Endothelial cell of umbilical vein (primary cell): ENCODE data around the gene TIMM10B. TPM values are rescaled to one million over a fixed set of nuclear protein-coding genes. Genes with fewer than 3 reads are reported as not detected.

ENCODE experiments used
- BruUV-seq: library from RNA; stranded (reverse); fragments of 400-500 nt; replicated peaks from 2 replicates; lab custom pipeline; 2021; lab: Mats Ljungman, UMichigan
- CTCF ChIA-PET: fragments of 300-600, 350-600 bp; sonication (Branson Sonifier 250); formaldehyde crosslinking; loops from one replicate; lab custom pipeline; 2021; ENCODE audit warnings: antibody characterized with exemption, inconsistent platforms; lab: Charles Lee
- POLR2A ChIA-PET: fragments of 300-600, 350-600 bp; sonication (Branson Sonifier 250); formaldehyde crosslinking; loops from one replicate; lab custom pipeline; 2021; ENCODE audit warnings: antibody characterized with exemption, inconsistent platforms; lab: Charles Lee
- DNase-seq: peaks from one replicate; pipeline ENCODE4 v3.0.0-alpha.2; 2011; ENCODE audit warnings: low read depth, low spot score
- FAIRE-seq: peaks from 2 replicates; lab custom pipeline; 2011; peaks lifted over from hg19 to GRCh38; lab: Jason Lieb, UNC
- H2AFZ ChIP-seq: 2 replicates; pipeline ENCODE4 v1.6.0; 2012; ENCODE audit warnings: low read depth, low read length, control low read depth, inconsistent platforms
- H3K27ac ChIP-seq: 2 replicates; pipeline ENCODE4 v1.5.1; 2011; ENCODE audit warnings: low read depth, mild to moderate bottlenecking, control low read depth, low read length, moderate library complexity; ENCODE audit not compliant: insufficient read depth
- H3K27me3 ChIP-seq, 2 experiments: 2 replicates each; pipeline versions ENCODE4 v1.6.0 to v1.6.1; 2011; ENCODE audit warnings: low read length in 2 of 2, mixed read lengths in 1 of 2; ENCODE audit not compliant: control insufficient read depth in 2 of 2, insufficient read depth in 2 of 2
- H3K36me3 ChIP-seq, 2 experiments: 2 replicates in 1 of 2; 3 replicates in 1 of 2; pipeline ENCODE4 v1.5.1; 2011; ENCODE audit warnings: low read length in 2 of 2, mild to moderate bottlenecking in 1 of 2, moderate library complexity in 1 of 2; ENCODE audit not compliant: control insufficient read depth in 2 of 2, insufficient read depth in 2 of 2; ENCODE audit errors: extremely low read depth in 1 of 2
- H3K4me1 ChIP-seq: 3 replicates; pipeline ENCODE4 v1.5.1; 2011; ENCODE audit warnings: mild to moderate bottlenecking, low read length; ENCODE audit not compliant: control insufficient read depth, insufficient read depth; ENCODE audit errors: extremely low read depth
- H3K4me2 ChIP-seq: 2 replicates; pipeline ENCODE4 v1.6.1; 2011; ENCODE audit warnings: low read length, control low read depth, mixed read lengths; ENCODE audit not compliant: insufficient read depth
- H3K4me3 ChIP-seq, 3 experiments: fragments of 200-600 bp in 1 of 3; sonication (generic), shearing (Covaris generic) in 1 of 3; replicated peaks in 1 of 3; 2 replicates each; pipeline ENCODE4 v1.5.1; 2011 to 2016; ENCODE audit warnings: control low read depth in 3 of 3, low read length in 3 of 3, mild to moderate bottlenecking in 2 of 3, inconsistent platforms in 1 of 3, low read depth in 1 of 3, moderate library complexity in 1 of 3; ENCODE audit not compliant: insufficient read depth in 1 of 3
- H3K79me2 ChIP-seq: 2 replicates; pipeline ENCODE4 v1.6.0; 2012; ENCODE audit warnings: low read length, inconsistent platforms; ENCODE audit not compliant: control insufficient read depth, insufficient read depth
- H3K9ac ChIP-seq: replicated peaks from 2 replicates; pipeline ENCODE3; 2011; ENCODE audit warnings: low read length, control low read depth; ENCODE audit not compliant: insufficient read depth; ENCODE audit errors: extremely low read depth
- H3K9me1 ChIP-seq: replicated peaks from 3 replicates; pipeline ENCODE4 v1.6.0; 2011; ENCODE audit warnings: mild to moderate bottlenecking, low read length; ENCODE audit not compliant: control insufficient read depth, insufficient read depth; ENCODE audit errors: extremely low read depth
- H3K9me3 ChIP-seq: replicated peaks from 2 replicates; pipeline ENCODE4 v1.5.1; 2012; ENCODE audit warnings: low read length, inconsistent platforms; ENCODE audit not compliant: control insufficient read depth, insufficient read depth
- H4K20me1 ChIP-seq: replicated peaks from 2 replicates; pipeline ENCODE3; 2011; ENCODE audit warnings: mild to moderate bottlenecking, low read length; ENCODE audit not compliant: control insufficient read depth, insufficient read depth; ENCODE audit errors: extremely low read depth
- CTCF ChIP-seq, 2 donors: IDR thresholded peaks; 1 replicate in 1 of 2; 2 replicates in 1 of 2; pipeline ENCODE4 v1.5.1; 2011; ENCODE audit warnings: low read length in 2 of 2, mild to moderate bottlenecking in 2 of 2, moderate library complexity in 2 of 2, control low read depth in 1 of 2, inconsistent platforms in 1 of 2, low read depth in 1 of 2; ENCODE audit not compliant: insufficient read depth in 1 of 2; ENCODE audit errors: extremely low read depth in 1 of 2
- EZH2 ChIP-seq: IDR thresholded peaks from 2 replicates; pipeline ENCODE4 v1.6.1; 2012; ENCODE audit warnings: borderline replicate concordance, low read depth, mild to moderate bottlenecking, moderate library complexity, low read length, inconsistent platforms; ENCODE audit not compliant: severe bottlenecking
- FOS ChIP-seq: IDR thresholded peaks from 2 replicates; pipeline ENCODE4 v1.6.1; 2011; ENCODE audit warnings: mild to moderate bottlenecking, low read length, moderate library complexity, borderline replicate concordance; ENCODE audit not compliant: insufficient read depth
- GATA2 ChIP-seq: IDR thresholded peaks from 2 replicates; pipeline ENCODE4 v1.7.0; 2011; ENCODE audit warnings: low read depth, mild to moderate bottlenecking, moderate library complexity, mixed read lengths, low read length; ENCODE audit not compliant: insufficient read length, insufficient read depth
- JUN ChIP-seq: IDR thresholded peaks from 2 replicates; pipeline ENCODE4 v1.6.1; 2011; ENCODE audit warnings: borderline replicate concordance, low read depth; ENCODE audit not compliant: insufficient read length, insufficient read depth
- MYC ChIP-seq: IDR thresholded peaks from one replicate; pipeline ENCODE4 v1.6.1; 2011; ENCODE audit warnings: mild to moderate bottlenecking, low read depth, low read length
- POLR2A ChIP-seq: IDR thresholded peaks from 2 replicates; pipeline ENCODE4 v1.6.1; 2012; ENCODE audit warnings: low read depth, mild to moderate bottlenecking, control low read depth, low read length
- POLR2AphosphoS5 ChIP-seq: IDR thresholded peaks from 2 replicates; pipeline ENCODE4 v1.6.1; 2012; ENCODE audit warnings: low read depth, mild to moderate bottlenecking, control low read depth, low read length, moderate library complexity; ENCODE audit not compliant: insufficient read depth
- dilution Hi-C: fragments of 300-500 bp; cut with MboI; formaldehyde crosslinking; loops from one replicate; pipeline ENCODE4 v1.15.0; 2019; ENCODE audit warnings: low sequenced_read_pairs; ENCODE audit not compliant: extremely low pct_ligation_motif_present
- intact Hi-C: fragments of 100-400 bp; cut with micrococcal nuclease; formaldehyde crosslinking; loops from one replicate; pipeline ENCODE4 v1.10.0; 2022
- polyA plus RNA-seq, 4 experiments: library from polyadenylated mRNA; depleted of rRNA in 3 of 4; stranded (reverse) in 3 of 4; unstranded in 1 of 4; fragments of >200 nt; gene quantifications; 2 replicates each; pipeline versions ENCODE4 v1.2.1 to v1.2.3, GENCODE V29; 2011 to 2012; ENCODE audit warnings: missing spikeins in 1 of 4
- total RNA-seq: library from RNA; stranded (reverse); gene quantifications from 2 replicates; pipeline ENCODE4 v1.2.3, GENCODE V29; 2021
- TF ChIP-seq, protein P1 (sequence below): IDR thresholded peaks from 2 replicates; pipeline ENCODE4 v1.6.1; 2011; ENCODE audit not compliant: insufficient read depth, insufficient read length

The TIMM10B gene
- total and polyA plus RNA-seq, 2 donors (not counting 3 experiments of a cell fraction or from before 2014, with no cell fraction given) = 31.3 to 36.5 TPM

GRCh38 chr11:6438979-6439571, 42.2 kb upstream of the TIMM10B start:
- POLR2A ChIA-PET = no interaction called here
- Histone ChIP-seq H3K9ac (no peak overlapping the region), H3K36me3 (no peaks in the 10 kb centered on the region), H3K4me2 (no peak overlapping the region), H2AFZ (no peak overlapping the region), H3K79me2 (no peaks in the 10 kb centered on the region), H3K27me3 (no peaks in the 10 kb centered on the region), H4K20me1 (no peaks in the 10 kb centered on the region), H3K27ac (no peak overlapping the region), H3K9me1 (no peaks in the 10 kb centered on the region), H3K4me1 (no peaks in the 10 kb centered on the region), H3K9me3 (no peaks in the 10 kb centered on the region), H3K4me3 (no peak overlapping the region)
- FAIRE-seq = peak; percentile 83
- no TSS peak for BruUV-seq
- intact Hi-C loops = loop anchor here (1.0 to 2.0 kb wide), 4 partner anchors 60 to 318 kb away; no protein-coding TSS in a partner anchor
- dilution Hi-C loops = no loop called here
- CTCF ChIA-PET = interaction anchor here (0.6 to 9.9 kb wide), 36 partner anchors 9 to 320 kb away, joined by 3 to 638 read pairs (median 6); partner anchors contain the start of genes APBB1, ARFIP2, DNHD1 and MRPL17
- peak; percentile 63 for DNase-seq
- TF ChIP-seq GATA2 = no peak
- TF ChIP-seq CTCF (IDR thresholded peaks at IDR 0.05; ENCODE audit: extremely low read depth in 1 of 2, insufficient read depth in 1 of 2, low read depth in 1 of 2, low read length in 2 of 2) = peak; percentile 71 to 81

DNA sequence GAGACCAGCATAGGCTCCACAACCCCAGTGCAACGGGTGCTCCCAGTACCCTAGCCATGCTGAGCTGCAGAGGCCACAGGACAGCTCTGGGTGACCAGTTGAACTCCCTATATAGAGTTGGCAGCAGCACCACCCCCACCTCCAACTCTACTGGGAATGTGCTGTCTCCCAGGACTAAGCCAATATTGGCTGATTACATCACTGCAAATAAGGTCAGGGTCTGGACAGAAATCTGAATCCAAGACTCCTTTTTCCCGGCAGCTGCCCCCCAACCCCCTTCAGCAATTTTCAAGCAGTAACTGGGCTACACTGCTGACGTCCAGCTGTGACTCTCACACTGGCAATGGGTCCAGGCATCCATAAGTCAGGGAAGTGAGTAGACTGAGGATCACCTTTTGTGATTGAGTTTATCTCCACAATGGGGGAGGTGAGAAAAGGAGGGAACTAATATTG, 40.4 kb upstream of the TIMM10B start, which contains the start of gene HPX:
TSS of gene HPX (minus strand) at position 82 of the 453 bp plus-strand sequence. CDS start at position 58, 24 bp downstream.
- Histone ChIP-seq H2AFZ (no peak within 1 kb of the TSS), H4K20me1 (no peaks in the 10 kb centered on the region), H3K36me3 (no peaks in the 10 kb centered on the region), H3K4me1 (no peaks in the 10 kb centered on the region), H3K79me2 (no peaks in the 10 kb centered on the region), H3K27me3 (no peaks in the 10 kb centered on the region), H3K9me1 (no peaks in the 10 kb centered on the region), H3K4me3 (no peak within 1 kb of the TSS), H3K27ac (no peak within 1 kb of the TSS), H3K4me2 (no peak within 1 kb of the TSS), H3K9ac (no peak within 1 kb of the TSS), H3K9me3 (no peaks in the 10 kb centered on the region)
- FAIRE-seq = no peak
- POLR2A ChIA-PET = no interaction called here
- dilution Hi-C loops (no loop called here), intact Hi-C loops (no loop called here)
- TF ChIP-seq JUN (no peak), POLR2A (no peak), FOS (no peak), EZH2 (no peak), CTCF (IDR thresholded peaks at IDR 0.05; ENCODE audit: extremely low read depth in 1 of 2, insufficient read depth in 1 of 2, low read depth in 1 of 2, low read length in 2 of 2) (no peak), GATA2 (no peak), POLR2AphosphoS5 (no peak), MYC (no peak)
- TF ChIP-seq, protein P1, sequence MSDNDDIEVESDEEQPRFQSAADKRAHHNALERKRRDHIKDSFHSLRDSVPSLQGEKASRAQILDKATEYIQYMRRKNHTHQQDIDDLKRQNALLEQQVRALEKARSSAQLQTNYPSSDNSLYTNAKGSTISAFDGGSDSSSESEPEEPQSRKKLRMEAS = no peak
- BruUV-seq = no TSS peak
- CTCF ChIA-PET = interaction anchor here (1.3 to 9.9 kb wide), 8 partner anchors 8 to 264 kb away, joined by 3 to 638 read pairs (median 12); no protein-coding TSS in a partner anchor
- no peak for DNase-seq
